BE2C (cell line): ENCODE measurements around the gene ZNF132. TPM values are rescaled to one million over a fixed set of nuclear protein-coding genes. Genes with fewer than 3 reads are reported as not detected.
"Not testable (repeated sequence)": the region's sequence is repeated elsewhere in the genome, so short reads cannot be mapped to it uniquely, and the experiment has no call there.

ENCODE experiments used
- DNase-seq: peaks from one replicate; pipeline ENCODE4 v3.0.0-alpha.2; 2020
- H3K27me3 ChIP-seq: fragments of 250-450 bp; sonication (Bioruptor Pico); 2 replicates; pipeline ENCODE4 v1.5.1; 2020; ENCODE audit warnings: mild to moderate bottlenecking
- H3K36me3 ChIP-seq: fragments of 250-450 bp; sonication (Bioruptor Pico); 2 replicates; pipeline ENCODE4 v1.5.1; 2020; ENCODE audit warnings: mild to moderate bottlenecking
- H3K4me1 ChIP-seq: fragments of 250-450 bp; sonication (Bioruptor Pico); 2 replicates; pipeline ENCODE4 v1.5.1; 2020
- H3K4me3 ChIP-seq: 2 replicates; pipeline ENCODE4 v1.5.1; 2011; ENCODE audit warnings: low read depth, low read length
- H3K9me3 ChIP-seq: fragments of 250-450 bp; sonication (Bioruptor Pico); 2 replicates; pipeline ENCODE4 v1.5.1; 2020
- CTCF ChIP-seq: IDR thresholded peaks from 2 replicates; pipeline ENCODE4 v1.5.1; 2012; ENCODE audit warnings: mild to moderate bottlenecking, low read depth, low read length
- polyA plus RNA-seq: library from polyadenylated mRNA; unstranded; fragments of >200 nt; gene quantifications from one replicate; pipeline ENCODE4 v1.2.1, GENCODE V29; 2012; ENCODE audit warnings: low read depth, missing spikeins; ENCODE audit not compliant: insufficient read length, insufficient read depth

Gene ZNF132
- polyA plus RNA-seq, result 6.0 TPM

- H3K36me3 ChIP-seq, result peaks cover 18% of the 10 kb centered on the region
- peak; percentile 97 for DNase-seq
- H3K9me3 ChIP-seq, result peaks cover 6% of the 10 kb centered on the region
- no peaks in the 10 kb centered on the region for H3K27me3 ChIP-seq
- no peak for TF ChIP-seq CTCF
- H3K4me1 ChIP-seq, result no peaks in the 10 kb centered on the region
- peak within 1 kb of the TSS; percentile 84 for H3K4me3 ChIP-seq
These were observed at the start of gene ZNF132 for GRCh38 chr19:58439576-58440554. Gene ZNF132 (minus strand): TSS chr19:58440153. CDS start chr19:58439821, 332 bp downstream.

DNA sequence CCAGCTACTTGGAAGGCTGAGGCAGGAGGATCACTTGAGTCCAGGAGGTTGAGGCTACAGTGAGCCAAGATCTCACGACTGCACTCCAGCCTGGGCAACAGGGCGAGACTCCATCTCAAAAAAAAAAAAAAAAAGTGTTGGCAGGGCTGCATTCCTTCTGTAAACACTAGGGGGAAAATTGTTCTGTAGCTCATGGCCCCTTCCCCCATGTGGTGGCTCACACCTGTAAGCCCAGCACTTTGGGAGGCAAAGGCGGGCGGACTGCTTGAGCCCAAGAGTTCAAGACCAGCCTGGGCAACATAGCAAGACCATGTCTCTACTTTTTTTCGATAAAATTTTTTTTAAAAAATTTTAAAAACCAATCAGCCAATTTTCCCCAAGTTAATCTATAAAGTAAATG lies 44.4 kb upstream of the ZNF132 start:
- not testable (repeated sequence) for H3K4me3 ChIP-seq, H3K9me3 ChIP-seq, H3K36me3 ChIP-seq, H3K27me3 ChIP-seq, DNase-seq, H3K4me1 ChIP-seq

DNA sequence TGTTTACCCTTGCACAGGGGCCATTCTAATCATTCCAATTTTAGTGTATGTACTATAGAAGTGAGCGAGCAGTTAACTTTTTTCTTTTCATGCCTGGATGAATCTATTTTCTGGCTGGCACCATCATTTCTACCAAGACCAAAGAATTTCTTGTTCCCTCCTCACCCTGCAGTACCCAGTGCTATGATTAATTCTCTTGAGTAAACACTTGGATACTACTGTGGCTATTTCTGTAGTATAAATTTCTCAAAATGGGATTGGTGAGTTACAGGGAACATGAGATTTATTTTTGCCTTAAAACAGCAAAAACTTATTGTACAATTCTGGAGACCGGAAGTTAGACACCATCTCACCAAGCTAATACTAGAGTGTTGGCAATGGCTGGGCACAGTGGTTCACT lies 43.8 kb upstream of the ZNF132 start:
- DNase-seq, result no peak
- H3K36me3 ChIP-seq, result no peaks in the 10 kb centered on the region
- TF ChIP-seq CTCF, result no peak
- no peaks in the 10 kb centered on the region for H3K9me3 ChIP-seq
- no peak overlapping the region for H3K4me3 ChIP-seq
- no peaks in the 10 kb centered on the region for H3K4me1 ChIP-seq
- no peaks in the 10 kb centered on the region for H3K27me3 ChIP-seq

- Histone ChIP-seq H3K27me3 (no peaks in the 10 kb centered on the region), H3K9me3 (no peaks in the 10 kb centered on the region), H3K4me3 (no peak overlapping the region), H3K36me3 (no peaks in the 10 kb centered on the region), H3K4me1 (no peaks in the 10 kb centered on the region)
- no peak for TF ChIP-seq CTCF
- no peak for DNase-seq
These were observed 42.4 kb upstream of the ZNF132 start for GRCh38 chr19:58482372-58482771.

DNA sequence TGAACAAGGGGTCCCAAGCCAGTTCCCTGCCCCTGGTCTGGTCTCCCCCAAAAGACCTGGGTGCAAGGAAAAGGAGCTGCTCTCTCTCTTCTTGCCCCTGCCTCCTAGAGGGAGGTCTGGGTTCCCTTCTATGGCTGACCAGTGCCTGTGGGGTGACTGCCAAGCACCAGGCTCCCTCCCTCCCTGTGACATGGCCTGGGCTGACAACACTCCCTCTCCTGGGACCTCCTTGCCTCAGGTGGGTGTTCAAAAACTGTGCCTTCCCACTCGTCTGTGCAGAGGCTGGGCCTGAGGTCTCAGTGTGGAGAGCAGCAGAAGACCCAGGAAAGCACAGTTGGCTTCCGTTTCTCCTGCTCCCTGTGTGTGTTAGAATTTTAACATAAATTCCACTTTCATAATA lies 40.9 kb upstream of the ZNF132 start:
- DNase-seq, result no peak
- TF ChIP-seq CTCF, result no peak
- no peaks in the 10 kb centered on the region for H3K9me3 ChIP-seq
- H3K27me3 ChIP-seq, result no peaks in the 10 kb centered on the region
- no peak overlapping the region for H3K4me3 ChIP-seq
- no peaks in the 10 kb centered on the region; the same call in 1 of the 2 replicates for H3K4me1 ChIP-seq
- H3K36me3 ChIP-seq, result no peaks in the 10 kb centered on the region

GRCh38 chr19:58480481-58480830 lies 40.5 kb upstream of the ZNF132 start:
- DNase-seq, result no peak
- H3K4me1 ChIP-seq, result no peaks in the 10 kb centered on the region; the same call in 1 of the 2 replicates

More at GRCh38 chr19:58480481-58480830, 40.5 kb upstream of the ZNF132 start:
- no peak overlapping the region for H3K4me3 ChIP-seq
- no peaks in the 10 kb centered on the region for H3K9me3 ChIP-seq
- H3K36me3 ChIP-seq, result no peaks in the 10 kb centered on the region
- H3K27me3 ChIP-seq, result no peaks in the 10 kb centered on the region
- TF ChIP-seq CTCF, result no peak
